ENCODE data around the gene HMG20A.

Gene HMG20A

GRCh38 chr15:77436822-77437221 is 16.1 kb downstream of the HMG20A start:
- no peak for DNase-seq

DNA sequence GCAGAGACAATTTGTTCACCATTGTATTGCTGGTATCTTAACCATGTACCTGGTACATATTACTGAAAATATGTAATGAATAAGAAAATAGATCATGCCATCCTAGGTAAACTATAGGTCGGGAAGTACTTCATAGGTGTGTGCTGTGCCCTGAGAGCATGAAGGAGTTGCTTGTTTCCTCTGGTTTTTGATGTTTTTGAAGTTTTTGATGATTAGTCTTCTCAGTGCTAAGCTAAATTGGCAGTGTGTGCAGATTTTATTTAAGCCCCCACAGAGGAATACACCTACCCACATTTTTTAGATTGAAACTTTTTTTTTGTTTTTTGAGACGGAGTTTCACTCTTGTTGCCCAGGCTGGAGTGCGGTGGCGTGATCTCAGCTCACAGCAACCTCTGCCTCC is 16.6 kb downstream of the HMG20A start:
- DNase-seq = no peak

DNA sequence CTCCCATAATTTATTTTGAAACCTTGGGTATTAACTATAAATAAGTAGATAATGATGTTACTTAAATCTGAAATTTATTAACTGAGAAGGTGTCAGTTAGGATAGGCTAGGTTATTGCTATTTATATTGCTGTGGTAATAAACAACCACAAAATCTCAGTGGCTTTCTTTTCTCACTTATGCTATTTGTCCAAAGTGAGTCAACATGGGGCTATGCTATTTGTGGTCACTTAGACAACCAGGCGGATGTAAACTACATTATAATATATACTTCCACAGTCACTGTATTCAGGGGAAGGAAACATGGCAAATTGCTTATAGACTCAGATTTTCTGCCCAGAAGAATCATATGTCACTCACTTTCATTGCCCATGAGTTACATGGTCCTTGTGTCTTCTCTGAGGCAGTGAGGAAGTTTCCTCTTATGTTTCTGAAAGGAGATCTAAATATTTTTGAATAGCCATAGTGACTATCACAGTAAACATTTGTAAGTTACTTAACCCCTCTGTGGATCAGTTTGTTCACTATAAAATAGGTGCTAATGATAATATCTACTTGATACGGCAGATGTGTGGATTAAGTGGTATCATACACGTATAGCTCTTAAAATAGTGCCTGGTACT is 19.8 kb downstream of the HMG20A start:
- no peak for DNase-seq

DNA sequence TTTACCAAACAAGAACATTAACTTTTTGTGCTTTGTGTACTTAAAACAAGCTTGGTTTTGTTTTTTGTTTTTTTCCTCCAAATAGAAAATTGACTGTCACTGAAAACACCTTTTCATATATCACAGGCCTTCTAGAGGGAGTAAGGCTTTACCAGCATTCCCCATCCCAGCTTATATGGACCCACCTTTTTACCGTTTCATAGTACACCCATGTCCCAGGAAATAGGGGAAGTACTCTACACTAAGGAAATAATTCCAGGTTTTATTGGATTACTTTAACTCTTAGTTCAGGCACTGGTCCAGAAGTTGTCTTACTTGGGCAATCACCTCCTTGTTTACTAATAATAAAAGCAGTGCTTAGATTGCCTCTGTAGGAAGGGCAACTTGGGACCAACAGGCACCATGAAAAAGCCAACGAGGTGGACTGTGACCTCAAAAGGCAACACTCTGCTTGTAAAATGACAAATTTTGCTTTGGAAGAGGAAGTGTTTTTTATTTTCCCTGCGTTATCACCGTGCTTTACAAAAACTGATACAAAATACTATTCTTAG is 26.2 kb downstream of the HMG20A start:
- DNase-seq = no peak

DNA sequence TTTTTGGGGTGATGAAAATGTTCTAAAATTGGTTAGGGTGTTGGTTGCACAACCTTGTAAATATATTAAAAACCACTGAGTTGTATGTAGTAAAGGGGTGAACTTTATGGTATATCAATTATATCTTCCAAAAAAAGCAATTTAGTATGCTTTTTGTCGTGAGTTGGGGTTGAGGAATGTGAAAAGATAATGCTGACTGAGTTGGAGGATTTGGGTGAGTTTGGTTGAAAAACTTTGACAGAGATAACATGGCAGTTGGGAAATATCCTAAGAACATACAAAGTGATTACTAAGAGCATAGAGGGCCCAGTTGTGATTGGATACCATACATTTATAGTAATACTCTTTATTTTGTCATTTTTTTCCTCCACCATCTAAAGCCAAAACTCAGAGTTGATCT is 33.6 kb downstream of the HMG20A start:
- no peak for DNase-seq

- no peak for DNase-seq
Observed at GRCh38 chr15:77454951-77455350, 34.3 kb downstream of the HMG20A start.

- no peak for DNase-seq
Observed at GRCh38 chr15:77455696-77456321, 35.1 kb downstream of the HMG20A start.

DNA sequence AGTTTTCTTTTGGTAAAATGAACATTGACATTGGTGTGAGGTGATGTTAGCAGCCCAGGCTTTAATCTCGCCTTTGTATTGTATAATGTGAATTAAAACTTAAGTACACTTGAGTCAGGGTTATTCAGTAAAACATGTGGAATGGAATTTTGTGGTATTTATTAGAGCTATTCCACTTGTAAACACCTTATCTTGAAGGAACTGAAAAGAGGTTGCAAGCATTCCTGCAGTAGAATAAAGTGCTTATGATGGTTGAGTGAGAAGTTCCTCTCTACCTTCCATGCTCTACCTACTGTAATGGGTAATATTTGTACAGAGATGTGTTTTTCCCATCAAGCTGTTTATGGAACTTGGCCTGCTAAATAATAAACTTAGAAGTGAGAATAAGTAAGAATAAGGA is 36.1 kb downstream of the HMG20A start:
- no peak for DNase-seq

- DNase-seq = no peak
Observed at GRCh38 chr15:77457191-77457904, 36.7 kb downstream of the HMG20A start.

- DNase-seq = no peak
Observed at GRCh38 chr15:77457905-77458265, 37.2 kb downstream of the HMG20A start.

DNA sequence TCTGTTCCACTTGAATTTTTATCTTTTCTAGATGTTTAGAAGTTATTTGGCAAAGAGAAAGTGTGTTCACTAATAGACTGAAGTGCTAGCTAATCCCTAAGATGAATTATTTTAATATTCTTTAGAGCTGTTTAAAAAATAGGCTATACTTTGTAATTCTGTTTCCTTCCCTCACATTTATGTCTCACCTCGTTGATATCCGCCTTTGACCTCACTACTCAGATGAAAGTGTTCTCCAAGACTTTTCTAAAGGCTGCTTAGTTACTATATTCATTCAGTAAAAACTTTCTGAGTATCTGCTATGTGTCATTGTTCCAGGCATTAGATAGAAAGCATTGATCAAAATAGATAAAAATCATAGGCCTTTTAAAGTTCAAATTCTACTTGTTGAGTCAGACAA is 38.3 kb downstream of the HMG20A start:
- DNase-seq = no peak

GRCh38 chr15:77461486-77461885 is 40.8 kb downstream of the HMG20A start:
- DNase-seq = no peak

DNA sequence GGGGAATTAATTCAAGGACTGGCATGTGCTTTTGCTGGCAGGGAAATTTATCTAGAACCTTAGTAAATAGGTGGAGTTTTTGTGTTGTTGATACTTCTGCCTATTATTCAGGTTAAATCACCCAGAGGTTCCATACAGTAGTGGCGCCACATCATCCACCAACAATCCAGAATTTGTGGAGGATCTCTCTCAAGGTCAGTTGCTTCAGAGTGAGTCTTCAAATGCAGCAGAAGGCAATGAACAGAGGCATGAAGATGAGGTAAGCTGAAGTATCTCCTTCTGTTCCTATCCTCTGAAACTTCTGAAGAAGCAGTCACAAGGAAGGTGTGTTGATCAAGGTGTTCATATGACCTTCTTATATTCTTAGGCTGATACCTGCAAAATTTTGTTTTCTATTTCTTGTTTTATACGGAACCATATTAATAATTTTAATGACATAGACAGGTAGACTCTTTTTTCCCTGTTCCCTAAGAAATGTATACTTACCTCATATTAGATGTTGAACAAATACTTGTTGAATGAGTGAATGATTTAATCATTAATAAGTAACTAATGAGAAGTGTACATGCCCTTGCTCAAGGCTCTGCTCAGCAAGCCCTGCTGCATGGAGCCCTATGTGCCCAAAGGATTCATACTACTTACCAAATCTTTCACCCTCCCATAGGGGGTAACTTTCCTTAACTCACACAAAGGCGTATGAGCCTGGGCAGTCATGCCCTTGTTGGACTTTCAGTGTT is 43.6 kb downstream of the HMG20A start:
- DNase-seq = no peak

- no peak for DNase-seq
Observed at GRCh38 chr15:77466521-77466920, 45.8 kb downstream of the HMG20A start.

- no peak for DNase-seq
Observed at GRCh38 chr15:77468896-77469295, 48.2 kb downstream of the HMG20A start.

DNA sequence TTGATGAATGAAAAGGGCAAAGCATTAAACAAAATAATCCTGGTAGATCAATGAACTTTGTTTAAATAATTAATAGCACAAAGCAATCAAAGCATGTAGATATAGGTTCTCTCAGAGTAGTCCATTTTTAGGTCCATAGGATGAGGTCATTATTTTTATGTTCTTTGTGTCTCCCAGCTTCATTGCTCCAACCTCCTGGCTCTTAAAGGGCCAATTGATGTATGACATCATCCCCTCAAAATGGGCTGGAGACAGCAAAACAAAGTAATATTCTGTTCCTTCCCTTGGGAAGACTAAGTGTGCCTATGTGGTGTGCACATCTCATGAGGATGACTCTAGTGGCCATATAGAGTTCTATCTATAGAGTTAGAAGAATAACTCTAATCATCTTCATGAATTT is 49.5 kb downstream of the HMG20A start:
- no peak for DNase-seq

- no peak for DNase-seq
Observed at GRCh38 chr15:77473328-77473727, 52.6 kb downstream of the HMG20A start.

- DNase-seq = peak; percentile 68
Observed at GRCh38 chr15:77474310-77474988, 53.8 kb downstream of the HMG20A start.

- DNase-seq = no peak
Observed at GRCh38 chr15:77475001-77475400, 54.3 kb downstream of the HMG20A start.

DNA sequence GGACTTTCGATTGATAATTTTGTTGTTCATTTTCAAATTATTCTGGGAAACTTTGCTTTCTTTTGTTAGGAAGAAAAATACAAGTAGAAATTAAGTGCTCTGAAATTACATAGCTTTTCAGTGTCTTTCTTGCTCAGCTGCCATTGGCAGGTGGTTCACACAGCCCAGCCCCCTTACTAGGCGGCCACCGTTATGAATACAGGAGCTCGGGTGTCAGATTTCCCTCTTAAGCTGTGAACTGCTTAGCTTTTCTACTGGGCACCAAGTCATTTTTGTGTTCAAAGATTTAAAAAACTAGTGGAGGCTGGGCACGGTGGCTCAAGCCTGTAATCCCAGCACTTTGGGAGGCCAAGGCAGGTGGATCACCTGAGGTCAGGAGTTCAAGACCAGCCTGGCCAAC is 55.2 kb downstream of the HMG20A start:
- DNase-seq = peak; percentile 39

- DNase-seq = no peak
Observed at GRCh38 chr15:77476995-77477394, 56.3 kb downstream of the HMG20A start.

DNA sequence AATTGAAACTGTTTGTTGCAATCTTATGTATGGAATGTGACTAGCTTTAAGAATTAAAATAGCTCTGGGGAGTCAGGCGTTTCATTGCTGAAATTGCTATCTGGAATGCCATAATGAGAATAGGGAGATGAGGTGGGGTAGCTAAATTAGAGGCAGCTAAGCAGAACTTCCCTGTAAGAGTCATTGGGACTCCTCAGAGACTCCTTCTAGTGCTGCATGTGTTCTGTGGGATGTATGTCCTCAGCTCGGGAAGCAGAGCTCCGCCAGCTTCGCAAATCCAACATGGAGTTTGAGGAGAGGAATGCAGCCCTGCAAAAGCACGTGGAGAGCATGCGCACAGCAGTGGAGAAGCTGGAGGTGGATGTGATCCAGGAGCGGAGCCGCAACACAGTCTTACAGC is 57.4 kb downstream of the HMG20A start:
- no peak for DNase-seq

DNA sequence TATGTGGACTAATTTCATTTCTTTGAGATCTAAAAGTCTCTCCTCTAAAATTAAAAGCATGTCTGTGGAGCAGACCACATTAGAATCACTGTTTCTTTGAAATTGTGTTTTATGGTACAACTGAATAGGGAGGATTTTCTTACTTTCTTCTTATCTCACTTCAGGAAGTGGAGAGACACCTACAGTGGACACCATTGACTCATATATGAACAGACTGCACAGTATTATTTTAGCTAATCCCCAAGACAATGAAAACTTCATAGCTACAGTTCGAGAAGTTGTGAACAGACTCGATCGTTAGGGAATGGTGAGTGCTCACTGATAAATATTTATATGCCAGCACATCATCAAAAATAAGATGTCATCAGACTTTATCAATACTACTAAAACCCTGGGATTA is 58.3 kb downstream of the HMG20A start:
- DNase-seq = no peak

All from NCI-H1105 treated with DMSO at 0.1 percent for 48 hours (cell line).